Mammary epithelial cell (primary cell): ENCODE measurements around the gene OTX2.

ENCODE experiments used
- EZH2 ChIP-seq: IDR thresholded peaks from 2 replicates; pipeline ENCODE4 v1.6.1; 2012; ENCODE audit warnings: low read length, inconsistent platforms, borderline replicate concordance
- TF ChIP-seq, protein P1 (sequence below), 2 donors: IDR thresholded peaks in 1 of 2; conservative IDR thresholded peaks in 1 of 2; 2 replicates each; pipeline ENCODE4 v1.5.1; 2011 to 2012; ENCODE audit warnings: inconsistent platforms in 2 of 2, low read length in 2 of 2, mild to moderate bottlenecking in 2 of 2, control low read depth in 1 of 2, low read depth in 1 of 2; ENCODE audit not compliant: insufficient read depth in 1 of 2; ENCODE audit errors: extremely low read depth in 1 of 2

GRCh38 chr14:56816574-56817391 lies 6.5 kb upstream of the OTX2 start:
- TF ChIP-seq, protein P1, sequence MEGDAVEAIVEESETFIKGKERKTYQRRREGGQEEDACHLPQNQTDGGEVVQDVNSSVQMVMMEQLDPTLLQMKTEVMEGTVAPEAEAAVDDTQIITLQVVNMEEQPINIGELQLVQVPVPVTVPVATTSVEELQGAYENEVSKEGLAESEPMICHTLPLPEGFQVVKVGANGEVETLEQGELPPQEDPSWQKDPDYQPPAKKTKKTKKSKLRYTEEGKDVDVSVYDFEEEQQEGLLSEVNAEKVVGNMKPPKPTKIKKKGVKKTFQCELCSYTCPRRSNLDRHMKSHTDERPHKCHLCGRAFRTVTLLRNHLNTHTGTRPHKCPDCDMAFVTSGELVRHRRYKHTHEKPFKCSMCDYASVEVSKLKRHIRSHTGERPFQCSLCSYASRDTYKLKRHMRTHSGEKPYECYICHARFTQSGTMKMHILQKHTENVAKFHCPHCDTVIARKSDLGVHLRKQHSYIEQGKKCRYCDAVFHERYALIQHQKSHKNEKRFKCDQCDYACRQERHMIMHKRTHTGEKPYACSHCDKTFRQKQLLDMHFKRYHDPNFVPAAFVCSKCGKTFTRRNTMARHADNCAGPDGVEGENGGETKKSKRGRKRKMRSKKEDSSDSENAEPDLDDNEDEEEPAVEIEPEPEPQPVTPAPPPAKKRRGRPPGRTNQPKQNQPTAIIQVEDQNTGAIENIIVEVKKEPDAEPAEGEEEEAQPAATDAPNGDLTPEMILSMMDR (conservative IDR thresholded peaks at IDR 0.05 in 1 of 2, IDR thresholded peaks at IDR 0.05 in 1 of 2; ENCODE audit: extremely low read depth in 1 of 2, insufficient read depth in 1 of 2, low read depth in 1 of 2, low read length in 2 of 2) = no peak
- TF ChIP-seq EZH2 = no peak
